Testis (tissue), 2 donors: ENCODE data around the gene GPC6.

Source experiments
- CTCF ChIP-seq, 3 experiments: fragments of 450-650 bp in 2 of 3; fragments of 200-600 bp in 1 of 3; sonication (generic) in 1 of 3; IDR thresholded peaks; one replicate each; pipeline ENCODE4 v1.5.1; 2016 to 2019; ENCODE audit warnings: antibody characterized with exemption in 3 of 3, mild to moderate bottlenecking in 2 of 3, moderate library complexity in 1 of 3
- POLR2A ChIP-seq: fragments of 450-650 bp; IDR thresholded peaks from one replicate; pipeline ENCODE4 v1.6.1; 2017; ENCODE audit warnings: antibody characterized with exemption, mild to moderate bottlenecking, moderate library complexity

DNA sequence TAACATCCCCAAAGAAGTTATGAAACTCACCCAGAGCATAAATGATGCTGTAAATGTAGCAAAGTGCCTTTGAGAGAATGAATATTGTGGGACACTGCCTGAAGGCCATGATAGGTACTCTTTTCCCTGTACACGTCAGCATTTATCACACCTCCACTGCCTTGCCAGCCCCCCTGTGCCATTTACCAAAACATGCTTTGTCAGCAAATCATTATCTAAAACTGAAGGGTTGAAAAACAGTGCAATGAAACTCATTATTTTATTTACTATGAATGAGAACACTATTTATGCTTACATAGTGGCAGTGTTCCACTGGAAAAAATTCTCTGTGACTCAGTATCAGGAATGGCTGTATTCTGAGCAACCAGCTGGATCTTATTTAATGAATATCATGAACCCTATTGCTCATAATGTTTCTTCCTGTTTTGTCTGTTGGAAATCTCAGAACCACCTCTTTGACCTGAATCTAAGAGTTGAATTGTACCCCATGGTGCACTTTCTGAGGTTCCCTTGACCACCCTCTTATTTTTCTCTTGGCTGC is 688.7 kb downstream of the GPC6 start:
- TF ChIP-seq POLR2A (no peak), CTCF (IDR thresholded peaks at IDR 0.05) (no peak)
